D721Med (cell line): ENCODE results near the gene RPS6KA2.
"Not testable (repeated sequence)": the region's sequence is repeated elsewhere in the genome, so short reads cannot be mapped to it uniquely, and the experiment has no call there.

Experiments used
- DNase-seq: peaks from one replicate; pipeline ENCODE4 v3.0.0; 2011; ENCODE audit warnings: low spot score; ENCODE audit not compliant: insufficient read length
- FAIRE-seq: peaks from 2 replicates; lab custom pipeline; 2011; peaks lifted over from hg19 to GRCh38; lab: Jason Lieb, UNC
- TF ChIP-seq, protein P1 (sequence below): IDR thresholded peaks from 2 replicates; pipeline ENCODE4 v1.5.1; 2012; ENCODE audit warnings: mild to moderate bottlenecking, control low read depth; ENCODE audit not compliant: insufficient read depth; ENCODE audit errors: missing control alignments

Gene RPS6KA2

DNA sequence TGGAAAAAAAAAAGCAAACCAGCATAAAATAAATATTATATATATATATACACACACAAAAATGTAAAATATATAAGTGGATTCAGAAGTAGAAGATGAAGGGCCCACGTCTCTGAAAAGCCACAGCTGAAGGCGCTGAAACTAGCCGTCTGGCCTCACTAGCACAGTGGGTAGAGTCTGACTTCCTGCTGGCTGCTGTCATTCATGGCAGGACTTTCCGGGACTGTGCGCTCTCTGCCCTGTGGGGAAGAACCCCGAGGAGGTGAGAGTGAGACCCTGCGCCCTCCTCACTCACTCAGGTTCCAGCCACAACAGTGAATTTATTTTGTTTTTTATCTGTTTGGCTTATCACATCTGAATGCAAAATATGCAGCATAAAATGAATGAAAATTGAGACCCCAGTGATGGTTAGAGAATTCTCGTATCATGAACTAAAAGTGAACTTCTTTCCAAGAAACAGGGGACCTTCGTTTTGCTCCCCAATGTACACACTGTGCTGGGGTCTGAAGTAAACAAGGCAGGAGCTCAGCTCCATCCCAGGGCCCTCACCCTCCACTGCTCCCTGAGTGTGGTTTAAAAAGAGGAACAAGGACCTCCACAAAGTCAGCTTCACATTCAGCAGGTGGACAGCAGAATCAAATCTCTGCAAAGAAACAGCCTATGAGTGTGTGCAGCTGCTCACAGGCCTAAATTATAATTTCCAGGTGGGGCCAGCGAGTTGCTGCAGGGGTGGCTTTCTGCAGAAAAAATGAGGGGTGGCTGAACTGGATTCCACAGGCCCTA lies 39.2 kb downstream of the RPS6KA2 start:
- no peak for FAIRE-seq
- no peak for DNase-seq
- TF ChIP-seq, protein P1, sequence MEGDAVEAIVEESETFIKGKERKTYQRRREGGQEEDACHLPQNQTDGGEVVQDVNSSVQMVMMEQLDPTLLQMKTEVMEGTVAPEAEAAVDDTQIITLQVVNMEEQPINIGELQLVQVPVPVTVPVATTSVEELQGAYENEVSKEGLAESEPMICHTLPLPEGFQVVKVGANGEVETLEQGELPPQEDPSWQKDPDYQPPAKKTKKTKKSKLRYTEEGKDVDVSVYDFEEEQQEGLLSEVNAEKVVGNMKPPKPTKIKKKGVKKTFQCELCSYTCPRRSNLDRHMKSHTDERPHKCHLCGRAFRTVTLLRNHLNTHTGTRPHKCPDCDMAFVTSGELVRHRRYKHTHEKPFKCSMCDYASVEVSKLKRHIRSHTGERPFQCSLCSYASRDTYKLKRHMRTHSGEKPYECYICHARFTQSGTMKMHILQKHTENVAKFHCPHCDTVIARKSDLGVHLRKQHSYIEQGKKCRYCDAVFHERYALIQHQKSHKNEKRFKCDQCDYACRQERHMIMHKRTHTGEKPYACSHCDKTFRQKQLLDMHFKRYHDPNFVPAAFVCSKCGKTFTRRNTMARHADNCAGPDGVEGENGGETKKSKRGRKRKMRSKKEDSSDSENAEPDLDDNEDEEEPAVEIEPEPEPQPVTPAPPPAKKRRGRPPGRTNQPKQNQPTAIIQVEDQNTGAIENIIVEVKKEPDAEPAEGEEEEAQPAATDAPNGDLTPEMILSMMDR = no peak

DNA sequence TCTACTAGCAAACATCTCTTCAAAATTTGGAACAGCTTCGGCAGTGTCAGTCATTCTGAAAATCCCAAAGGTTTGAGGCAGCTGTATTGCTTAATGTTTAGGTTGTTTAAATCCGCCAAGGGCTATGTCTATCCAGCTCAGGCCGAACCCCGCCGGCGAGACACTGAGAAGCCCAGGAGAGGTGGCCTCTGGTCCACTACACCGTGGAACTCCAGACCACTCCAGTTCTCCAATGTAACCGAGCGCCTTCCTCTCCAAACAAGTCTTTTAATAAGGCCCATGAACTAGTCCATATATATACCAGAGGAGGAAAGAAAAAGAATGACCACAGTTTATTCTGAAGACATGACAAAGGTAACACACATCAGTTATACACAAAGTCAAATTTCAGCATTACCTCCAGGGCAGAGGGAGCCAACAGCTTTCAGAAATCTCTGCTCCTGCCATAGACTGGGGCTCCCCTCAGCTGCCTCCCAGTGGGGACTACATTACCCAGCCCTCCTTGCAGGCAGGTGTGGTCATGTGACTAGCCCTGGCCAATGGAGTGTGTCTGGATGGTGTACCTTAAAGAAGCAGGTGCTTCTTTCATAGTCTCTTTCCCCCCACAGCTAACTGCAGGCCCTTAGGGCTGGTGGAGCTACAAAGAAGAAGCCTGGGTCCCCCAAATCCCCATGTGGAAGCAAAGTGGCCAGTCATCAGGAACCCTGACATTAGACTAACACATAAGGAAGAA lies 40.5 kb downstream of the RPS6KA2 start, which contains the start of gene RAMACL:
TSS of gene RAMACL (minus strand) at position 255 of the 733 bp plus-strand sequence. CDS start at position 54, 201 bp downstream.
- FAIRE-seq (no peak), DNase-seq (no peak)
- TF ChIP-seq, protein P1 = no peak

- no peak for FAIRE-seq
- no peak for DNase-seq
- TF ChIP-seq, protein P1 = no peak
Observed at GRCh38 chr6:166584853-166585429, 42.1 kb downstream of the RPS6KA2 start.

- DNase-seq (no peak), FAIRE-seq (no peak)
- TF ChIP-seq, protein P1 = no peak
Observed at GRCh38 chr6:166584155-166584554, 42.9 kb downstream of the RPS6KA2 start.

DNA sequence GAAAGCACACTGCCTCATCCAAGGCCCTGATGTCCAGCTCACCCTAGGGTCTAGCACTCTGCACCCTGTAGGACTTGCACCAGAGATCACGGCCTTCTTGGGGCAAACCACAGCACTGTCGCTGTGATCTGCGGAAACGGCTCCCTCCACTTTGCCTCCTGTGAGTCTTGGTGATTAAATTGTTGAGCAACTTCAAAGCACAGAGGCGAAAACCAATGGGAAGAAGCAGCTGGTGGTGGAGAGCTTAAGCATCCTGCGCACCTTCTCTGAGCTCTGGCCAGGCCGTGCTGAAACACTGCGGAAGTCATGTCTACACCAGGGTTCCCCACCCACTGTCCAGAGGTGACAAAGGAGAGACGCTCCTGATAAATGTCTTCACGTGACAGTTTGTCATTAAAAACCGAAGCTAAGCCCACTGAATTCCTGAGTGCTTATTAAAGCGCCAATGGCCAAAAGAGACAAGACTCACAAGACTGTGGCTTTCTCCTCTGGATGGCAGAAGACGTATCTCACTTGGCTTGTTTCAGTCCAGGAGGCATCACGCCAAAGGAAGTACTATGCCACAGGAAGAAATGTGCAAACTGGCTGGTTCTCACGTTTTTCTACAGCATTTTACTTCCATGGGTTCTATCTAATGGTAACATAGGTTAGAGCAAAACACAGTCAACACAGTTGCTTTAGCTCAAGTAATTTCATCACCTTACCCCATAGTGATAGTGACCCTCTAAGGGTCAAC lies 43.7 kb downstream of the RPS6KA2 start:
- DNase-seq = no peak
- TF ChIP-seq, protein P1 = no peak
- FAIRE-seq = no peak

- no peak for DNase-seq
- no peak for FAIRE-seq
- TF ChIP-seq, protein P1 = no peak
Observed at GRCh38 chr6:166582258-166582657, 44.8 kb downstream of the RPS6KA2 start.

DNA sequence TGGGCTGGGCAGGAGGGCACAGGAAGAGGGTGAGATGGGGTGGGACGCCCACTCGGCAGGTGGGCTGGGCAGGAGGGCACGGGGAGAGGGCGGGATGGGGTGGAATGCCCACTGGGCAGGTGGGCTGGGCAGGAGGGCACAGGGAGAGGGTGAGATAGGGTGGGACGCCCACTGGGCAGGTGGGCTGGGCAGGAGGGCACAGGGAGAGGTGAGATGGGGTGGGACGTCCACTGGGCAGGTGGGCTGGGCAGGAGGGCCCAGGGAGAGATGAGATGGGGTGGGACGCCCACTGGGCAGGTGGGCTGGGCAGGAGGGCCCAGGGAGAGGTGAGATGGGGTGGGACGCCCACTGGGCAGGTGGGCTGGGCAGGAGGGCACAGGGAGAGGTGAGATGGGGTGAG lies 45.2 kb downstream of the RPS6KA2 start:
- not testable (repeated sequence) for FAIRE-seq, DNase-seq
